Transverse colon (tissue), 3 donors: ENCODE data around the gene CECR2.

ENCODE experiments used
- POLR2A ChIP-seq: fragments of 450-650 bp; IDR thresholded peaks from one replicate; pipeline ENCODE4 v1.6.1; 2016; ENCODE audit warnings: antibody characterized with exemption, mild to moderate bottlenecking, moderate library complexity
- TF ChIP-seq, protein P1 (sequence below), 5 experiments: fragments of 200-600 bp in 3 of 5; fragments of 450-650 bp in 2 of 5; sonication (generic) in 3 of 5; IDR thresholded peaks; 1 replicate in 2 of 5; 2 replicates in 3 of 5; pipeline ENCODE4 v1.5.1; 2016 to 2017; ENCODE audit warnings: antibody characterized with exemption in 5 of 5, inconsistent platforms in 3 of 5, mild to moderate bottlenecking in 2 of 5, moderate library complexity in 1 of 5

DNA sequence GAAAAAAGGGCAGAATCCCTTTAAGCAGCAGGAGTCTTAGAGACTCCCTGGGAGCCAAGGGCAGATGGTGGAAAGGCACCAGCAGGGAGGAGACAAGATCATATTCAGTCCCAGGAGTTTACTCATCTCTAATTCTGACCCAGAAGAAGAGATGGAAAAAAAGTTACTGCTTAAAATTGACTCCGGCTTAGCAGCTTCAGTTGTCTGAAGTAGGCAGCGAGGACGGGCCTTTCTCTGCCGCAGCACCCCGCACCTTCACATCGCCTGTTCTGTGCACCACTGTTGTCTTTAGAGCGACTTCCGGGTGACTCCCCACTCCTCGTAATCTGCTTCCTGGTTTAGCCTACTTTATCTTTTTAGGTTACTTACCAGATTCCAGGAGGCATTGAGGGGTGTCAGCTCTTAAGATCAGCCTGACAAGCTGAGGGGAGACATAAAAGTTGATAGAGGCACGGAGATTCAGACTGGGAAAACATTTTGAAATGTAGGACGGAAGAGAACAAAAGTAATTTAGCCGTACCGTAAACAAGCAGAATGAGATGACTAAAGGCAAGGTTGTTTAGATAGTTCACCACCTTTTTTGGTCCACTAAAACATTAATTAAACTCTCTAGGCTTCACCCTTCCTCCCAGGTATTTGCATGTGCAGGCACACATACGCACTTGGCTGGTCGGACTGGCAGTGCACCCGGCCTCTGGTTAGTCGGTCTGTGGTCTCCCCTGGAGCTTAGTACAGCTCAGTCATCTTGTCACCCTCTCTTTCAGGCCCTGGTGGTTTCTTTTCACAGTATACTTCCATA, 74.3 kb downstream of the CECR2 start:
- no peak for TF ChIP-seq POLR2A
- TF ChIP-seq, protein P1, sequence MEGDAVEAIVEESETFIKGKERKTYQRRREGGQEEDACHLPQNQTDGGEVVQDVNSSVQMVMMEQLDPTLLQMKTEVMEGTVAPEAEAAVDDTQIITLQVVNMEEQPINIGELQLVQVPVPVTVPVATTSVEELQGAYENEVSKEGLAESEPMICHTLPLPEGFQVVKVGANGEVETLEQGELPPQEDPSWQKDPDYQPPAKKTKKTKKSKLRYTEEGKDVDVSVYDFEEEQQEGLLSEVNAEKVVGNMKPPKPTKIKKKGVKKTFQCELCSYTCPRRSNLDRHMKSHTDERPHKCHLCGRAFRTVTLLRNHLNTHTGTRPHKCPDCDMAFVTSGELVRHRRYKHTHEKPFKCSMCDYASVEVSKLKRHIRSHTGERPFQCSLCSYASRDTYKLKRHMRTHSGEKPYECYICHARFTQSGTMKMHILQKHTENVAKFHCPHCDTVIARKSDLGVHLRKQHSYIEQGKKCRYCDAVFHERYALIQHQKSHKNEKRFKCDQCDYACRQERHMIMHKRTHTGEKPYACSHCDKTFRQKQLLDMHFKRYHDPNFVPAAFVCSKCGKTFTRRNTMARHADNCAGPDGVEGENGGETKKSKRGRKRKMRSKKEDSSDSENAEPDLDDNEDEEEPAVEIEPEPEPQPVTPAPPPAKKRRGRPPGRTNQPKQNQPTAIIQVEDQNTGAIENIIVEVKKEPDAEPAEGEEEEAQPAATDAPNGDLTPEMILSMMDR (IDR thresholded peaks at IDR 0.05) = no peak
